HepG2 (cell line): Measurements from ENCODE around the gene IGIP. TPM values are rescaled to one million over a fixed set of nuclear protein-coding genes. Genes with fewer than 3 reads are reported as not detected.

ENCODE experiments used
- ATAC-seq: fragments of 200-7000 bp; cut with Tn5 transposase; 3 replicates; pipeline ENCODE4 v1.9.1; 2020; ENCODE audit warnings: mild to moderate bottlenecking, moderate library complexity
- BruUV-seq: library from RNA; stranded (reverse); fragments of 400-500 nt; replicated peaks from 2 replicates; lab custom pipeline; 2021; lab: Mats Ljungman, UMichigan
- CTCF ChIA-PET: fragments of 300-600 bp; formaldehyde crosslinking; extraction: SDS; loops from one replicate; lab custom pipeline; 2021; ENCODE audit warnings: low total read pairs, inconsistent platforms, low intra/inter-chr PET ratio; lab: Yijun Ruan, JAX
- POLR2A ChIA-PET: fragments of 350-600 bp; sonication (Branson Sonifier 250); formaldehyde crosslinking; loops from one replicate; lab custom pipeline; 2020; ENCODE audit warnings: antibody characterized with exemption, inconsistent platforms; lab: Yijun Ruan, JAX
- DNase-seq: peaks from one replicate; pipeline ENCODE4 v3.0.0-alpha.2; 2015; ENCODE audit warnings: low spot score
- FAIRE-seq: peaks from 3 replicates; lab custom pipeline; 2011; peaks lifted over from hg19 to GRCh38; lab: Jason Lieb, UNC
- H2AFZ ChIP-seq: one replicate; pipeline ENCODE4 v1.6.1; 2011; ENCODE audit warnings: low read length, inconsistent platforms
- H3K27ac ChIP-seq: fragments of 300-600 bp; 3 replicates; pipeline ENCODE4 v1.8.0; 2011; ENCODE audit warnings: mixed run types, mild to moderate bottlenecking, mixed read lengths, low read length, inconsistent platforms; ENCODE audit not compliant: insufficient read depth; ENCODE audit errors: extremely low read length
- H3K27me3 ChIP-seq, 2 experiments: fragments of 200-600 bp in 1 of 2; 2 replicates in 1 of 2; 3 replicates in 1 of 2; pipeline versions ENCODE4 v1.6.0 to v1.8.0; 2011; ENCODE audit warnings: low read length in 2 of 2, mild to moderate bottlenecking in 2 of 2, moderate library complexity in 2 of 2, inconsistent platforms in 1 of 2; ENCODE audit not compliant: insufficient read depth in 2 of 2, control insufficient read depth in 1 of 2
- H3K36me3 ChIP-seq, 2 experiments: fragments of 200-600 bp in 1 of 2; replicated peaks in 1 of 2; 2 replicates in 1 of 2; 3 replicates in 1 of 2; pipeline versions ENCODE4 v1.5.1 to v1.8.0; 2011; ENCODE audit warnings: low read length in 2 of 2, inconsistent platforms in 1 of 2; ENCODE audit not compliant: insufficient read depth in 2 of 2, control insufficient read depth in 1 of 2
- H3K4me1 ChIP-seq: 2 replicates; pipeline ENCODE4 v1.5.1; 2012; ENCODE audit warnings: low read length, inconsistent platforms; ENCODE audit not compliant: insufficient read depth
- H3K4me2 ChIP-seq: 2 replicates; pipeline ENCODE4 v1.6.0; 2011; ENCODE audit warnings: low read depth, low read length, inconsistent platforms
- H3K4me3 ChIP-seq, 3 experiments: fragments of 200-600 bp in 1 of 3; sonication (generic), shearing (Covaris generic) in 1 of 3; replicated peaks in 1 of 3; 2 replicates each; pipeline ENCODE4 v1.5.1; 2011 to 2016; ENCODE audit warnings: low read length in 3 of 3, inconsistent platforms in 2 of 3, low read depth in 2 of 3, mild to moderate bottlenecking in 2 of 3, control low read depth in 1 of 3, mixed read lengths in 1 of 3; ENCODE audit not compliant: insufficient read depth in 1 of 3
- H3K79me2 ChIP-seq: one replicate; pipeline ENCODE4 v1.6.1; 2011; ENCODE audit warnings: low read length, inconsistent platforms; ENCODE audit not compliant: insufficient read depth
- H3K9ac ChIP-seq: 2 replicates; pipeline ENCODE4 v1.6.0; 2011; ENCODE audit warnings: mild to moderate bottlenecking, low read depth, low read length, inconsistent platforms; ENCODE audit not compliant: insufficient read depth
- H3K9me3 ChIP-seq: 2 replicates; pipeline ENCODE4 v1.5.1; 2012; ENCODE audit warnings: mild to moderate bottlenecking, low read length
- H4K20me1 ChIP-seq: 2 replicates; pipeline ENCODE4 v1.6.0; 2011; ENCODE audit warnings: inconsistent platforms, mild to moderate bottlenecking, low read length, moderate library complexity; ENCODE audit not compliant: insufficient read depth
- FLYWCH1 ChIP-seq: sonication (generic); formaldehyde crosslinking; IDR thresholded peaks from 2 replicates; pipeline ENCODE4 v1.8.1; 2023; ENCODE audit warnings: mild to moderate bottlenecking, missing genetic modification reagents
- HNRNPH1 ChIP-seq: fragments of 200-400 bp; formaldehyde crosslinking; optimal IDR thresholded peaks from 2 replicates; pipeline ENCODE3; 2017; ENCODE audit warnings: mild to moderate bottlenecking, low read depth, low read length
- SMARCE1 ChIP-seq: fragments of 450-650 bp; IDR thresholded peaks from 2 replicates; pipeline ENCODE4 v1.6.1; 2017; ENCODE audit warnings: borderline replicate concordance
- SNAPC2 ChIP-seq: sonication (generic); formaldehyde crosslinking; IDR thresholded peaks from 2 replicates; pipeline ENCODE4 v1.8.1; 2022; ENCODE audit warnings: mild to moderate bottlenecking, missing genetic modification reagents
- ZFX ChIP-seq: sonication (generic); formaldehyde crosslinking; IDR thresholded peaks from 2 replicates; pipeline ENCODE4 v1.4.0; 2020; ENCODE audit warnings: mild to moderate bottlenecking, low read depth, missing genetic modification reagents, moderate library complexity
- ZNF232 ChIP-seq: sonication (generic); formaldehyde crosslinking; IDR thresholded peaks from 2 replicates; pipeline ENCODE4 v1.4.0; 2020; ENCODE audit warnings: missing genetic modification reagents, borderline replicate concordance
- ZNF709 ChIP-seq: sonication (generic); formaldehyde crosslinking; IDR thresholded peaks from 2 replicates; pipeline ENCODE4 v1.5.0; 2020; ENCODE audit warnings: mild to moderate bottlenecking, missing genetic modification reagents
- ZNF747 ChIP-seq: sonication (generic); formaldehyde crosslinking; IDR thresholded peaks from 2 replicates; pipeline ENCODE4 v1.8.1; 2023; ENCODE audit warnings: missing genetic modification reagents, mild to moderate bottlenecking, borderline replicate concordance
- WGBS: methylation state at CpG from one replicate; pipeline ENCODE4 v1.1.6; 2017; ENCODE audit warnings: low lambda C conversion rate; 5-methylcytosine and 5-hydroxymethylcytosine counted together
- in situ Hi-C: cut with HindIII; loops from 2 replicates; pipeline ENCODE4 v1.10.0; 2017; ENCODE audit warnings: low pct_unique_long_range_greater_than_20kb; ENCODE audit not compliant: extremely low pct_ligation_motif_present
- intact Hi-C: fragments of 100-400 bp; cut with micrococcal nuclease; formaldehyde crosslinking; loops from one replicate; pipeline ENCODE4 v1.10.0; 2022; ENCODE audit not compliant: unreplicated experiment
- polyA plus RNA-seq, 8 experiments: library from polyadenylated mRNA; depleted of rRNA in 3 of 8; stranded (reverse) in 7 of 8; unstranded in 1 of 8; fragments of >200 nt; fragmentation: Illumina TruSeq in 4 of 8; extraction: Trizol in 4 of 8; gene quantifications; 2 replicates each; pipeline versions ENCODE4 v1.2.1 to v1.2.3, GENCODE V29; 2011 to 2016; ENCODE audit warnings: low read depth in 4 of 8, missing spikeins in 1 of 8, mixed read lengths in 1 of 8; ENCODE audit not compliant: insufficient read depth in 1 of 8
- total RNA-seq, 5 experiments: library from RNA; depleted of rRNA; stranded (reverse); fragments of >200 nt; fragmentation: Illumina TruSeq; extraction: Trizol; gene quantifications; 2 replicates each; pipeline ENCODE4 v1.2.3, GENCODE V29; 2016; ENCODE audit warnings: low read depth in 1 of 5
- TF ChIP-seq, protein P1 (sequence below): sonication (generic); formaldehyde crosslinking; IDR thresholded peaks from 2 replicates; pipeline ENCODE4 v1.5.1; 2020; ENCODE audit warnings: missing genetic modification reagents, mild to moderate bottlenecking, borderline replicate concordance
- TF ChIP-seq, protein P2 (sequence below): sonication (generic); formaldehyde crosslinking; IDR thresholded peaks from 2 replicates; pipeline ENCODE4 v1.8.1; 2022; ENCODE audit warnings: low read depth, mild to moderate bottlenecking, missing genetic modification reagents

The IGIP gene
- total and polyA plus RNA-seq, 2 of the 13 experiments (the other 11 are each of a cell fraction or from before 2014, with no cell fraction given) = 1.7 to 2.1 TPM

GRCh38 chr5:140109759-140110645, 15.7 kb upstream of the IGIP start:
- Histone ChIP-seq H2AFZ (no peak overlapping the region), H4K20me1 (peaks cover 7% of the 10 kb centered on the region), H3K4me2 (peak overlapping the region; percentile 79), H3K27me3 (no peaks in the 10 kb centered on the region; a peak in 1 of 5 replicates), H3K79me2 (peaks cover 53% of the 10 kb centered on the region), H3K27ac (no peak overlapping the region), H3K36me3 (no peaks in the 10 kb centered on the region), H3K4me3 (peak overlapping the region; percentile 82 to 95 (median 93); a peak in 5 of 6 replicates), H3K9me3 (no peaks in the 10 kb centered on the region), H3K9ac (no peak overlapping the region), H3K4me1 (peaks cover 49% of the 10 kb centered on the region)
- in situ Hi-C loops = no loop called here
- TF ChIP-seq, protein P1, sequence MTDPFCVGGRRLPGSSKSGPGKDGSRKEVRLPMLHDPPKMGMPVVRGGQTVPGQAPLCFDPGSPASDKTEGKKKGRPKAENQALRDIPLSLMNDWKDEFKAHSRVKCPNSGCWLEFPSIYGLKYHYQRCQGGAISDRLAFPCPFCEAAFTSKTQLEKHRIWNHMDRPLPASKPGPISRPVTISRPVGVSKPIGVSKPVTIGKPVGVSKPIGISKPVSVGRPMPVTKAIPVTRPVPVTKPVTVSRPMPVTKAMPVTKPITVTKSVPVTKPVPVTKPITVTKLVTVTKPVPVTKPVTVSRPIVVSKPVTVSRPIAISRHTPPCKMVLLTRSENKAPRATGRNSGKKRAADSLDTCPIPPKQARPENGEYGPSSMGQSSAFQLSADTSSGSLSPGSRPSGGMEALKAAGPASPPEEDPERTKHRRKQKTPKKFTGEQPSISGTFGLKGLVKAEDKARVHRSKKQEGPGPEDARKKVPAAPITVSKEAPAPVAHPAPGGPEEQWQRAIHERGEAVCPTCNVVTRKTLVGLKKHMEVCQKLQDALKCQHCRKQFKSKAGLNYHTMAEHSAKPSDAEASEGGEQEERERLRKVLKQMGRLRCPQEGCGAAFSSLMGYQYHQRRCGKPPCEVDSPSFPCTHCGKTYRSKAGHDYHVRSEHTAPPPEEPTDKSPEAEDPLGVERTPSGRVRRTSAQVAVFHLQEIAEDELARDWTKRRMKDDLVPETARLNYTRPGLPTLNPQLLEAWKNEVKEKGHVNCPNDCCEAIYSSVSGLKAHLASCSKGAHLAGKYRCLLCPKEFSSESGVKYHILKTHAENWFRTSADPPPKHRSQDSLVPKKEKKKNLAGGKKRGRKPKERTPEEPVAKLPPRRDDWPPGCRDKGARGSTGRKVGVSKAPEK (CRISPR knock-in tag) = no peak
- no peak for TF ChIP-seq HNRNPH1
- POLR2A ChIA-PET = no interaction called here
- FAIRE-seq = no peak
- CTCF ChIA-PET = no interaction called here
- ATAC-seq = no peak
- BruUV-seq = no TSS peak
- 74% methylated on average over 2 of the region's 2 CpGs for WGBS
- intact Hi-C loops = loop anchor here (5.0 kb wide), 2 partner anchors 32 to 33 kb away; no protein-coding TSS in a partner anchor
- DNase-seq = no peak

- no peaks in the 10 kb centered on the region; a peak in 1 of 5 replicates for H3K27me3 ChIP-seq
- intact Hi-C loops = loop anchor here (5.0 kb wide), 1 partner anchor 33 kb away; no protein-coding TSS in a partner anchor
- in situ Hi-C loops = no loop called here
- no TSS peak for BruUV-seq
- H3K9ac ChIP-seq = no peak overlapping the region
- no peak for FAIRE-seq
- POLR2A ChIA-PET = no interaction called here
- 84% methylated on average over 1 of the region's 1 CpG for WGBS
- peaks cover 59% of the 10 kb centered on the region for H3K79me2 ChIP-seq
- peaks cover 8% of the 10 kb centered on the region for H4K20me1 ChIP-seq
- no peak overlapping the region for H3K27ac ChIP-seq
- no peaks in the 10 kb centered on the region for H3K36me3 ChIP-seq
- ATAC-seq = no peak
- no peak for DNase-seq
- no peak overlapping the region for H3K4me2 ChIP-seq
- H3K9me3 ChIP-seq = no peaks in the 10 kb centered on the region
- CTCF ChIA-PET = no interaction called here
- H2AFZ ChIP-seq = no peak overlapping the region
- H3K4me3 ChIP-seq = no peak overlapping the region
- peaks cover 54% of the 10 kb centered on the region for H3K4me1 ChIP-seq
- TF ChIP-seq FLYWCH1 (no peak), ZNF747 (CRISPR knock-in tag) (no peak), SMARCE1 (no peak), SNAPC2 (CRISPR knock-in tag) (no peak), ZFX (CRISPR knock-in tag) (no peak), ZNF709 (CRISPR knock-in tag) (no peak), ZNF232 (CRISPR knock-in tag) (no peak)
- TF ChIP-seq, protein P2, sequence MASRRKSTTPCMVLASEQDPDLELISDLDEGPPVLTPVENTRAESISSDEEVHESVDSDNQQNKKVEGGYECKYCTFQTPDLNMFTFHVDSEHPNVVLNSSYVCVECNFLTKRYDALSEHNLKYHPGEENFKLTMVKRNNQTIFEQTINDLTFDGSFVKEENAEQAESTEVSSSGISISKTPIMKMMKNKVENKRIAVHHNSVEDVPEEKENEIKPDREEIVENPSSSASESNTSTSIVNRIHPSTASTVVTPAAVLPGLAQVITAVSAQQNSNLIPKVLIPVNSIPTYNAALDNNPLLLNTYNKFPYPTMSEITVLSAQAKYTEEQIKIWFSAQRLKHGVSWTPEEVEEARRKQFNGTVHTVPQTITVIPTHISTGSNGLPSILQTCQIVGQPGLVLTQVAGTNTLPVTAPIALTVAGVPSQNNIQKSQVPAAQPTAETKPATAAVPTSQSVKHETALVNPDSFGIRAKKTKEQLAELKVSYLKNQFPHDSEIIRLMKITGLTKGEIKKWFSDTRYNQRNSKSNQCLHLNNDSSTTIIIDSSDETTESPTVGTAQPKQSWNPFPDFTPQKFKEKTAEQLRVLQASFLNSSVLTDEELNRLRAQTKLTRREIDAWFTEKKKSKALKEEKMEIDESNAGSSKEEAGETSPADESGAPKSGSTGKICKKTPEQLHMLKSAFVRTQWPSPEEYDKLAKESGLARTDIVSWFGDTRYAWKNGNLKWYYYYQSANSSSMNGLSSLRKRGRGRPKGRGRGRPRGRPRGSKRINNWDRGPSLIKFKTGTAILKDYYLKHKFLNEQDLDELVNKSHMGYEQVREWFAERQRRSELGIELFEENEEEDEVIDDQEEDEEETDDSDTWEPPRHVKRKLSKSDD (CRISPR knock-in tag) = no peak
Observed at GRCh38 chr5:140110646-140110957, 15.1 kb upstream of the IGIP start.
